HL-60/S4 treated with phorbol 12-myristate 13-acetate at 8.2 ng/mL for 4 days and 3 days (cell line): Measurements from ENCODE around the gene PHKB.

ENCODE experiments used
- in situ Hi-C: fragments of 300-500 bp; cut with MboI; formaldehyde crosslinking; loops from 2 replicates; pipeline ENCODE4 v1.15.0; 2022; ENCODE audit warnings: low sequenced_read_pairs

Gene PHKB

GRCh38 chr16:47561286-47561685, 100.2 kb downstream of the PHKB start:
- in situ Hi-C loops = no loop called here

GRCh38 chr16:47562366-47562765, 101.2 kb downstream of the PHKB start:
- in situ Hi-C loops = no loop called here

GRCh38 chr16:47565454-47565853, 104.3 kb downstream of the PHKB start:
- in situ Hi-C loops = no loop called here

GRCh38 chr16:47567321-47567720, 106.2 kb downstream of the PHKB start:
- in situ Hi-C loops = no loop called here

GRCh38 chr16:47568351-47568750, 107.2 kb downstream of the PHKB start:
- in situ Hi-C loops = no loop called here

GRCh38 chr16:47571049-47571448, 109.9 kb downstream of the PHKB start:
- in situ Hi-C loops = no loop called here

GRCh38 chr16:47571711-47572110, 110.6 kb downstream of the PHKB start:
- in situ Hi-C loops = no loop called here

GRCh38 chr16:47574091-47575054, 113.2 kb downstream of the PHKB start:
- in situ Hi-C loops = no loop called here

- in situ Hi-C loops = no loop called here
Observed at GRCh38 chr16:47577029-47577428, 115.9 kb downstream of the PHKB start.

GRCh38 chr16:47578033-47578432, 116.9 kb downstream of the PHKB start:
- in situ Hi-C loops = no loop called here

GRCh38 chr16:47578573-47578972, 117.4 kb downstream of the PHKB start:
- in situ Hi-C loops = no loop called here

GRCh38 chr16:47581114-47581513, 120.0 kb downstream of the PHKB start:
- in situ Hi-C loops = no loop called here

GRCh38 chr16:47584464-47585225, 123.5 kb downstream of the PHKB start:
- in situ Hi-C loops = no loop called here

GRCh38 chr16:47586121-47586520, 125.0 kb downstream of the PHKB start:
- in situ Hi-C loops = no loop called here

- in situ Hi-C loops = no loop called here
Observed at GRCh38 chr16:47590472-47590871, 129.3 kb downstream of the PHKB start.

GRCh38 chr16:47592232-47592631, 131.1 kb downstream of the PHKB start:
- in situ Hi-C loops = no loop called here

GRCh38 chr16:47599512-47599911, 138.4 kb downstream of the PHKB start:
- in situ Hi-C loops = no loop called here

GRCh38 chr16:47600376-47600775, 139.2 kb downstream of the PHKB start:
- in situ Hi-C loops = no loop called here

- in situ Hi-C loops = no loop called here
Observed at GRCh38 chr16:47604306-47604705, 143.2 kb downstream of the PHKB start.

- in situ Hi-C loops = no loop called here
Observed at GRCh38 chr16:47611042-47611441, 149.9 kb downstream of the PHKB start.

- in situ Hi-C loops = no loop called here
Observed at GRCh38 chr16:47611848-47612493, 150.8 kb downstream of the PHKB start.
